Activated T-cell treated with anti-CD3 and anti-CD28 coated beads, Interleukin-2, amount 50 U/mL, for 4 hours (primary cell): ENCODE results near the gene SREBF1. TPM values are rescaled to one million over a fixed set of nuclear protein-coding genes. Genes with fewer than 3 reads are reported as not detected.
"Not testable (repeated sequence)": the region's sequence is repeated elsewhere in the genome, so short reads cannot be mapped to it uniquely, and the experiment has no call there.

Source experiments
- ATAC-seq, 2 donors: fragments of 200-7000 bp; cut with Tn5 transposase; one replicate each; pipeline ENCODE4 v1.10.0; 2021
- DNase-seq: peaks from one replicate; pipeline ENCODE4 v3.0.0-alpha.2; 2020
- H3K27me3 Mint-ChIP-seq: one replicate; pipeline ENCODE4 v1.8.0; 2021; ENCODE audit warnings: low read depth, mixed read lengths
- H3K36me3 Mint-ChIP-seq: one replicate; pipeline ENCODE4 v1.8.0; 2022; ENCODE audit warnings: mixed read lengths; ENCODE audit not compliant: insufficient read depth
- H3K4me1 Mint-ChIP-seq: one replicate; pipeline ENCODE4 v1.8.0; 2021; ENCODE audit warnings: low read depth, mixed read lengths
- H3K4me3 Mint-ChIP-seq: one replicate; pipeline ENCODE4 v1.8.0; 2021; ENCODE audit warnings: mild to moderate bottlenecking, moderate library complexity, mixed read lengths
- H3K9me3 Mint-ChIP-seq: one replicate; pipeline ENCODE4 v1.8.0; 2021; ENCODE audit warnings: mixed read lengths
- total RNA-seq, 3 donors: library from RNA; stranded (reverse); gene quantifications; one replicate each; pipeline ENCODE4 v1.2.1, GENCODE V29; 2021

The SREBF1 gene
- total RNA-seq, 3 donors from 2014 or later = 34.3 to 44.0 (median 34.6) TPM

GRCh38 chr17:17808706-17809432, 27.9 kb downstream of the SREBF1 start:
- peak; percentile 12 to 23 for ATAC-seq
- no peak for DNase-seq

GRCh38 chr17:17808200-17808599, 28.6 kb downstream of the SREBF1 start:
- DNase-seq, H3K36me3 Mint-ChIP-seq, H3K4me1 Mint-ChIP-seq, H3K4me3 Mint-ChIP-seq, H3K27me3 Mint-ChIP-seq, H3K9me3 Mint-ChIP-seq, ATAC-seq: not testable (repeated sequence)

More at GRCh38 chr17:17808706-17809432, 27.9 kb downstream of the SREBF1 start:
- Mint-ChIP-seq H3K36me3 (no peaks in the 10 kb centered on the region), H3K27me3 (no peaks in the 10 kb centered on the region), H3K4me1 (peaks cover 2% of the 10 kb centered on the region), H3K9me3 (no peaks in the 10 kb centered on the region), H3K4me3 (no peak overlapping the region)

- H3K9me3 Mint-ChIP-seq = no peaks in the 10 kb centered on the region
- H3K4me1 Mint-ChIP-seq = peaks cover 2% of the 10 kb centered on the region
- H3K4me3 Mint-ChIP-seq = no peak overlapping the region
- H3K36me3 Mint-ChIP-seq = no peaks in the 10 kb centered on the region
- no peak for ATAC-seq
- H3K27me3 Mint-ChIP-seq = no peaks in the 10 kb centered on the region
- no peak for DNase-seq
Measured at GRCh38 chr17:17807440-17807839, 29.3 kb downstream of the SREBF1 start.

- DNase-seq (no peak), ATAC-seq (no peak)
- H3K27me3 Mint-ChIP-seq = no peaks in the 10 kb centered on the region
- H3K4me3 Mint-ChIP-seq = no peak overlapping the region
- no peaks in the 10 kb centered on the region for H3K36me3 Mint-ChIP-seq
- H3K4me1 Mint-ChIP-seq = peaks cover 2% of the 10 kb centered on the region
- no peaks in the 10 kb centered on the region for H3K9me3 Mint-ChIP-seq
Measured at GRCh38 chr17:17806611-17807274, 30.0 kb downstream of the SREBF1 start.

GRCh38 chr17:17806035-17806434, 30.8 kb downstream of the SREBF1 start:
- no peak for DNase-seq
- Mint-ChIP-seq H3K27me3 (no peaks in the 10 kb centered on the region), H3K36me3 (no peaks in the 10 kb centered on the region), H3K9me3 (no peaks in the 10 kb centered on the region), H3K4me3 (no peak overlapping the region), H3K4me1 (peaks cover 2% of the 10 kb centered on the region)
- no peak for ATAC-seq

GRCh38 chr17:17805575-17805974, 31.2 kb downstream of the SREBF1 start:
- DNase-seq (no peak), ATAC-seq (no peak)
- no peaks in the 10 kb centered on the region for H3K36me3 Mint-ChIP-seq
- no peak overlapping the region for H3K4me3 Mint-ChIP-seq
- H3K9me3 Mint-ChIP-seq = no peaks in the 10 kb centered on the region
- peaks cover 2% of the 10 kb centered on the region for H3K4me1 Mint-ChIP-seq
- no peaks in the 10 kb centered on the region for H3K27me3 Mint-ChIP-seq

- Mint-ChIP-seq H3K27me3 (no peaks in the 10 kb centered on the region), H3K9me3 (no peaks in the 10 kb centered on the region), H3K4me1 (peaks cover 2% of the 10 kb centered on the region), H3K4me3 (no peak overlapping the region), H3K36me3 (no peaks in the 10 kb centered on the region)
- no peak for ATAC-seq
- DNase-seq = no peak
Measured at GRCh38 chr17:17804007-17804406, 32.8 kb downstream of the SREBF1 start.

- no peak overlapping the region for H3K4me3 Mint-ChIP-seq
- no peaks in the 10 kb centered on the region for H3K9me3 Mint-ChIP-seq
- ATAC-seq = no peak
- DNase-seq = no peak
- no peaks in the 10 kb centered on the region for H3K36me3 Mint-ChIP-seq
- no peaks in the 10 kb centered on the region for H3K27me3 Mint-ChIP-seq
- H3K4me1 Mint-ChIP-seq = no peaks in the 10 kb centered on the region
Measured at GRCh38 chr17:17801800-17802481, 34.8 kb downstream of the SREBF1 start.

- Mint-ChIP-seq H3K4me3 (no peak overlapping the region), H3K9me3 (no peaks in the 10 kb centered on the region), H3K27me3 (no peaks in the 10 kb centered on the region), H3K4me1 (no peaks in the 10 kb centered on the region), H3K36me3 (no peaks in the 10 kb centered on the region)
- DNase-seq = no peak
- ATAC-seq = no peak
Measured at GRCh38 chr17:17800504-17801021, 36.2 kb downstream of the SREBF1 start.

- no peak overlapping the region for H3K4me3 Mint-ChIP-seq
- ATAC-seq (no peak), DNase-seq (no peak)
- H3K9me3 Mint-ChIP-seq = no peaks in the 10 kb centered on the region
- no peaks in the 10 kb centered on the region for H3K27me3 Mint-ChIP-seq
- H3K36me3 Mint-ChIP-seq = no peaks in the 10 kb centered on the region
- H3K4me1 Mint-ChIP-seq = peaks cover 4% of the 10 kb centered on the region
Measured at GRCh38 chr17:17798573-17799255, 38.1 kb downstream of the SREBF1 start.

- no peak for DNase-seq
- Mint-ChIP-seq H3K27me3 (no peaks in the 10 kb centered on the region), H3K4me1 (peaks cover 10% of the 10 kb centered on the region), H3K4me3 (no peak overlapping the region), H3K9me3 (no peaks in the 10 kb centered on the region), H3K36me3 (no peaks in the 10 kb centered on the region)
- no peak for ATAC-seq
Measured at GRCh38 chr17:17798010-17798556, 38.7 kb downstream of the SREBF1 start.

- Mint-ChIP-seq H3K36me3 (no peaks in the 10 kb centered on the region), H3K27me3 (no peaks in the 10 kb centered on the region), H3K4me1 (peaks cover 16% of the 10 kb centered on the region), H3K9me3 (no peaks in the 10 kb centered on the region), H3K4me3 (no peak overlapping the region)
- no peak for ATAC-seq
- DNase-seq = no peak
Measured at GRCh38 chr17:17797119-17797809, 39.5 kb downstream of the SREBF1 start.

- peaks cover 21% of the 10 kb centered on the region for H3K4me1 Mint-ChIP-seq
- H3K4me3 Mint-ChIP-seq = no peak overlapping the region
- no peaks in the 10 kb centered on the region for H3K9me3 Mint-ChIP-seq
- DNase-seq = no peak
- H3K36me3 Mint-ChIP-seq = no peaks in the 10 kb centered on the region
- no peaks in the 10 kb centered on the region for H3K27me3 Mint-ChIP-seq
- no peak for ATAC-seq
Measured at GRCh38 chr17:17796787-17797061, 40.1 kb downstream of the SREBF1 start.
